Measurements from ENCODE around the gene SRF. TPM values are rescaled to one million over a fixed set of nuclear protein-coding genes. Genes with fewer than 3 reads are reported as not detected.

The SRF gene
- total and polyA plus RNA-seq, 2 donors (not counting 1 experiment from before 2014, with no cell fraction given), result 16.0 to 32.3 TPM

- H3K4me1 ChIP-seq (ENCODE audit: control insufficient read depth, extremely low read depth, insufficient read depth, low read length), result no peaks in the 10 kb centered on the region
- TF ChIP-seq CTCF (conservative IDR thresholded peaks at IDR 0.05 in 1 of 2, IDR thresholded peaks at IDR 0.05 in 1 of 2; ENCODE audit: low read depth in 1 of 2, low read length in 2 of 2) (no peak), EZH2 (IDR thresholded peaks at IDR 0.05; ENCODE audit: low read length, missing control alignments) (no peak)
- no peak overlapping the region for H2AFZ ChIP-seq (ENCODE audit: low read length)
- H3K4me2 ChIP-seq (ENCODE audit: extremely low read depth, insufficient read depth, low read length), result no peak overlapping the region
- H3K4me3 ChIP-seq (replicated peaks in 1 of 4; ENCODE audit: control extremely low read depth in 1 of 4, insufficient read depth in 1 of 4, low read depth in 3 of 4, low read length in 4 of 4), result no peak overlapping the region
- no peak overlapping the region for H3K27ac ChIP-seq (ENCODE audit: insufficient read depth, low read length)
- H3K9me3 ChIP-seq (ENCODE audit: control insufficient read depth, insufficient read depth, low read depth, low read length), result no peaks in the 10 kb centered on the region
- peaks cover 3% of the 10 kb centered on the region for H3K79me2 ChIP-seq (ENCODE audit: control insufficient read depth, insufficient read depth, low read length)
- DNase-seq (ENCODE audit: low read depth in 2 of 2), result no peak
- no peaks in the 10 kb centered on the region for H4K20me1 ChIP-seq (ENCODE audit: control insufficient read depth, extremely low read depth, insufficient read depth, low read length)
- H3K9ac ChIP-seq (ENCODE audit: insufficient read depth, low read length), result no peak overlapping the region
- H3K27me3 ChIP-seq (ENCODE audit: control insufficient read depth, insufficient read depth, low read length), result no peaks in the 10 kb centered on the region
- peaks cover 21% of the 10 kb centered on the region for H3K36me3 ChIP-seq (ENCODE audit: control insufficient read depth, insufficient read depth, low read length)
Observed at GRCh38 chr6:43186706-43187105, 15.6 kb downstream of the SRF start.

- Histone ChIP-seq H2AFZ (ENCODE audit: low read length) (no peak overlapping the region), H4K20me1 (ENCODE audit: control insufficient read depth, extremely low read depth, insufficient read depth, low read length) (no peaks in the 10 kb centered on the region), H3K4me2 (ENCODE audit: extremely low read depth, insufficient read depth, low read length) (no peak overlapping the region), H3K79me2 (ENCODE audit: control insufficient read depth, insufficient read depth, low read length) (no peaks in the 10 kb centered on the region), H3K4me1 (ENCODE audit: control insufficient read depth, extremely low read depth, insufficient read depth, low read length) (no peaks in the 10 kb centered on the region), H3K9ac (ENCODE audit: insufficient read depth, low read length) (no peak overlapping the region), H3K27ac (ENCODE audit: insufficient read depth, low read length) (no peak overlapping the region), H3K36me3 (ENCODE audit: control insufficient read depth, insufficient read depth, low read length) (peaks cover 25% of the 10 kb centered on the region), H3K27me3 (ENCODE audit: control insufficient read depth, insufficient read depth, low read length) (no peaks in the 10 kb centered on the region), H3K4me3 (replicated peaks in 1 of 4; ENCODE audit: control extremely low read depth in 1 of 4, insufficient read depth in 1 of 4, low read depth in 3 of 4, low read length in 4 of 4) (no peak overlapping the region), H3K9me3 (ENCODE audit: control insufficient read depth, insufficient read depth, low read depth, low read length) (no peaks in the 10 kb centered on the region)
- TF ChIP-seq EZH2 (IDR thresholded peaks at IDR 0.05; ENCODE audit: low read length, missing control alignments) (no peak), CTCF (conservative IDR thresholded peaks at IDR 0.05 in 1 of 2, IDR thresholded peaks at IDR 0.05 in 1 of 2; ENCODE audit: low read depth in 1 of 2, low read length in 2 of 2) (no peak)
- DNase-seq (ENCODE audit: low read depth in 2 of 2), result no peak
Observed at GRCh38 chr6:43187821-43188220, 16.8 kb downstream of the SRF start.

GRCh38 chr6:43188426-43188825, 17.4 kb downstream of the SRF start:
- Histone ChIP-seq H3K79me2 (ENCODE audit: control insufficient read depth, insufficient read depth, low read length) (no peaks in the 10 kb centered on the region), H3K9ac (ENCODE audit: insufficient read depth, low read length) (no peak overlapping the region), H3K4me3 (replicated peaks in 1 of 4; ENCODE audit: control extremely low read depth in 1 of 4, insufficient read depth in 1 of 4, low read depth in 3 of 4, low read length in 4 of 4) (no peak overlapping the region), H3K9me3 (ENCODE audit: control insufficient read depth, insufficient read depth, low read depth, low read length) (no peaks in the 10 kb centered on the region), H3K4me2 (ENCODE audit: extremely low read depth, insufficient read depth, low read length) (no peak overlapping the region), H3K36me3 (ENCODE audit: control insufficient read depth, insufficient read depth, low read length) (peaks cover 26% of the 10 kb centered on the region), H2AFZ (ENCODE audit: low read length) (no peak overlapping the region), H3K4me1 (ENCODE audit: control insufficient read depth, extremely low read depth, insufficient read depth, low read length) (no peaks in the 10 kb centered on the region), H3K27ac (ENCODE audit: insufficient read depth, low read length) (no peak overlapping the region), H3K27me3 (ENCODE audit: control insufficient read depth, insufficient read depth, low read length) (no peaks in the 10 kb centered on the region), H4K20me1 (ENCODE audit: control insufficient read depth, extremely low read depth, insufficient read depth, low read length) (no peaks in the 10 kb centered on the region)
- TF ChIP-seq EZH2 (IDR thresholded peaks at IDR 0.05; ENCODE audit: low read length, missing control alignments), result no peak
- no peak for DNase-seq (ENCODE audit: low read depth in 2 of 2)
